ENCODE measurements around the gene ERFE. TPM values are rescaled to one million over a fixed set of nuclear protein-coding genes. Genes with fewer than 3 reads are reported as not detected.
A peak's percentile ranks its signal among the peaks of the same experiment; 100 is the strongest.

The ERFE gene
- total RNA-seq, 1 donor, result 1.8 TPM

DNA sequence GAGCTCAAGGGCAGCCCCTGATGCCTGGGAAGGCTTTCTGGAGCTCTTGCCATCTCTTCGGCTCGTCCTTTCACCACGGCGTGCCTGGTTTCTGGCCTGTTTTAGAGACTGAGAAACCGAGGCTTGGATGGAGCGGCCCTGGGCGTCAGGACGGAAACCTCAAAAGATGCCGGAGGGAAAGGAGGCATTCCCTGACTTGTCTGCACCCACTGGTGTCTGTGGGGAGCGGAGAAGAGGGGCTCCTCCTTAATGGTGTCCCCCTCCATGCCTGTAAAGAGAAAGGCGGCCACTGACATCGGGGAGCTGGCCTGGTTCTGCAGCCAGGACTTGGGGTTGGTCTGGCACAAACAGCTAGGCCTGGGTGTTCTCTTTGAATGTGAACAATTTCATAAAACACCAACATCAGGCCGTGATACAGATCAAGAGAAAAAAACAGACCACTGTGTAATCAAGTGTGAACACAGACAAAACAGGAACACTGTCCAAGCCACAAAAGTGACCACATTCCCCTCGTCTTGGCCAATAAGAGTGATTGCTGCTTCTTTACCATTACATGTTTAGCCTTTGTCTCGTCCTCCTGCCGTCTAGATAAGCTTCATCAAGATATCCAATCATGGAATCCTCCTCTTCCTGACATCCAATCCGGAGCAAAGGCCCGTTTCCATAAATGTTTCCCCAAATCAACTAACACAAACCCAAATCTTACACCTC lies 45.4 kb downstream of the ERFE start:
- Histone ChIP-seq H3K79me2 (ENCODE audit: insufficient read depth, low read length) (peaks cover 43% of the 10 kb centered on the region), H3K4me2 (ENCODE audit: insufficient read depth, low read length) (peak overlapping the region; percentile 85), H2AFZ (ENCODE audit: low read length) (peak overlapping the region; percentile 100), H3K9me3 (ENCODE audit: low read depth, low read length) (no peaks in the 10 kb centered on the region), H4K20me1 (ENCODE audit: insufficient read depth, low read length) (peaks cover 33% of the 10 kb centered on the region), H3K27me3 (ENCODE audit: insufficient read depth, low read length) (peaks cover 32% of the 10 kb centered on the region), H3K36me3 (ENCODE audit: insufficient read depth, low read length) (no peaks in the 10 kb centered on the region), H3K27ac (ENCODE audit: low read depth, low read length) (peak overlapping the region; percentile 62), H3K4me1 (ENCODE audit: insufficient read depth, low read length) (peaks cover 20% of the 10 kb centered on the region), H3K4me3 (ENCODE audit: insufficient read depth, low read length) (peak overlapping the region; percentile 85)
- TF ChIP-seq CTCF (IDR thresholded peaks at IDR 0.05; ENCODE audit: extremely low read depth, low read depth, low read length), result no peak
- no peak for DNase-seq (ENCODE audit: insufficient read length, low spot score, missing footprints)

- no peak overlapping the region for H3K4me3 ChIP-seq (ENCODE audit: insufficient read depth, low read length)
- no peak overlapping the region for H3K27ac ChIP-seq (ENCODE audit: low read depth, low read length)
- no peak for TF ChIP-seq CTCF (IDR thresholded peaks at IDR 0.05; ENCODE audit: extremely low read depth, low read depth, low read length)
- no peak for DNase-seq (ENCODE audit: insufficient read length, low spot score, missing footprints)
- peaks cover 8% of the 10 kb centered on the region for H3K4me1 ChIP-seq (ENCODE audit: insufficient read depth, low read length)
- H2AFZ ChIP-seq (ENCODE audit: low read length), result no peak overlapping the region
- no peaks in the 10 kb centered on the region for H3K36me3 ChIP-seq (ENCODE audit: insufficient read depth, low read length)
- H4K20me1 ChIP-seq (ENCODE audit: insufficient read depth, low read length), result peaks cover 8% of the 10 kb centered on the region
- H3K9me3 ChIP-seq (ENCODE audit: low read depth, low read length), result no peaks in the 10 kb centered on the region
- peaks cover 52% of the 10 kb centered on the region for H3K27me3 ChIP-seq (ENCODE audit: insufficient read depth, low read length)
- H3K4me2 ChIP-seq (ENCODE audit: insufficient read depth, low read length), result no peak overlapping the region
- peaks cover 14% of the 10 kb centered on the region for H3K79me2 ChIP-seq (ENCODE audit: insufficient read depth, low read length)
Observed at GRCh38 chr2:238207006-238207405, 48.2 kb downstream of the ERFE start.

- H4K20me1 ChIP-seq (ENCODE audit: insufficient read depth, low read length), result no peaks in the 10 kb centered on the region
- peaks cover 14% of the 10 kb centered on the region for H3K27me3 ChIP-seq (ENCODE audit: insufficient read depth, low read length)
- H3K36me3 ChIP-seq (ENCODE audit: insufficient read depth, low read length), result no peaks in the 10 kb centered on the region
- H3K27ac ChIP-seq (ENCODE audit: low read depth, low read length), result no peak overlapping the region
- no peak overlapping the region for H3K4me2 ChIP-seq (ENCODE audit: insufficient read depth, low read length)
- no peak for TF ChIP-seq CTCF (IDR thresholded peaks at IDR 0.05; ENCODE audit: extremely low read depth, low read depth, low read length)
- H2AFZ ChIP-seq (ENCODE audit: low read length), result no peak overlapping the region
- H3K4me1 ChIP-seq (ENCODE audit: insufficient read depth, low read length), result peaks cover 2% of the 10 kb centered on the region
- H3K4me3 ChIP-seq (ENCODE audit: insufficient read depth, low read length), result no peak overlapping the region
- H3K9me3 ChIP-seq (ENCODE audit: low read depth, low read length), result no peaks in the 10 kb centered on the region
- H3K79me2 ChIP-seq (ENCODE audit: insufficient read depth, low read length), result no peaks in the 10 kb centered on the region
- DNase-seq (ENCODE audit: insufficient read length, low spot score, missing footprints), result no peak
Observed at GRCh38 chr2:238216651-238217184, 57.9 kb downstream of the ERFE start.

Other genes with a start within 250 kb of the ERFE start
- 39.8 and 45.1 TPM in 2 replicates for gene UBE2F, start 192.0 kb upstream of the ERFE start, total RNA-seq
- 11.6 and 12.4 TPM in 2 replicates for gene SCLY, start 98.0 kb upstream of the ERFE start, total RNA-seq
- gene ESPNL, start 58.6 kb upstream of the ERFE start, total RNA-seq, result 1.8 and 9.8 TPM in 2 replicates
- under 0.01 TPM in 2 replicates for gene KLHL30, start 20.3 kb upstream of the ERFE start, total RNA-seq
- gene ILKAP, start 44.7 kb downstream of the ERFE start, total RNA-seq, result 24.2 and 24.5 TPM in 2 replicates
- 1.8 and 4.0 TPM in 2 replicates for gene HES6, start 81.1 kb downstream of the ERFE start, total RNA-seq
- gene PER2, start 129.6 kb downstream of the ERFE start, total RNA-seq, result 7.4 and 9.4 TPM in 2 replicates
- 7.6 and 8.5 TPM in 2 replicates for gene TRAF3IP1, start 161.5 kb downstream of the ERFE start, total RNA-seq